Endothelial cell of umbilical vein (primary cell): ENCODE results near the gene COL4A2. TPM values are rescaled to one million over a fixed set of nuclear protein-coding genes. Genes with fewer than 3 reads are reported as not detected.

ENCODE experiments used
- BruUV-seq: library from RNA; stranded (reverse); fragments of 400-500 nt; replicated peaks from 2 replicates; lab custom pipeline; 2021; lab: Mats Ljungman, UMichigan
- CTCF ChIA-PET: fragments of 300-600, 350-600 bp; sonication (Branson Sonifier 250); formaldehyde crosslinking; loops from one replicate; lab custom pipeline; 2021; ENCODE audit warnings: antibody characterized with exemption, inconsistent platforms; lab: Charles Lee
- POLR2A ChIA-PET: fragments of 300-600, 350-600 bp; sonication (Branson Sonifier 250); formaldehyde crosslinking; loops from one replicate; lab custom pipeline; 2021; ENCODE audit warnings: antibody characterized with exemption, inconsistent platforms; lab: Charles Lee
- DNase-seq: peaks from one replicate; pipeline ENCODE4 v3.0.0-alpha.2; 2011; ENCODE audit warnings: low read depth, low spot score
- FAIRE-seq: peaks from 2 replicates; lab custom pipeline; 2011; peaks lifted over from hg19 to GRCh38; lab: Jason Lieb, UNC
- H2AFZ ChIP-seq: 2 replicates; pipeline ENCODE4 v1.6.0; 2012; ENCODE audit warnings: low read depth, low read length, control low read depth, inconsistent platforms
- H3K27ac ChIP-seq: 2 replicates; pipeline ENCODE4 v1.5.1; 2011; ENCODE audit warnings: low read depth, mild to moderate bottlenecking, control low read depth, low read length, moderate library complexity; ENCODE audit not compliant: insufficient read depth
- H3K27me3 ChIP-seq, 2 experiments: 2 replicates each; pipeline versions ENCODE4 v1.6.0 to v1.6.1; 2011; ENCODE audit warnings: low read length in 2 of 2, mixed read lengths in 1 of 2; ENCODE audit not compliant: control insufficient read depth in 2 of 2, insufficient read depth in 2 of 2
- H3K36me3 ChIP-seq, 2 experiments: 2 replicates in 1 of 2; 3 replicates in 1 of 2; pipeline ENCODE4 v1.5.1; 2011; ENCODE audit warnings: low read length in 2 of 2, mild to moderate bottlenecking in 1 of 2, moderate library complexity in 1 of 2; ENCODE audit not compliant: control insufficient read depth in 2 of 2, insufficient read depth in 2 of 2; ENCODE audit errors: extremely low read depth in 1 of 2
- H3K4me1 ChIP-seq: 3 replicates; pipeline ENCODE4 v1.5.1; 2011; ENCODE audit warnings: mild to moderate bottlenecking, low read length; ENCODE audit not compliant: control insufficient read depth, insufficient read depth; ENCODE audit errors: extremely low read depth
- H3K4me2 ChIP-seq: 2 replicates; pipeline ENCODE4 v1.6.1; 2011; ENCODE audit warnings: low read length, control low read depth, mixed read lengths; ENCODE audit not compliant: insufficient read depth
- H3K4me3 ChIP-seq, 3 experiments: fragments of 200-600 bp in 1 of 3; sonication (generic), shearing (Covaris generic) in 1 of 3; replicated peaks in 1 of 3; 2 replicates each; pipeline ENCODE4 v1.5.1; 2011 to 2016; ENCODE audit warnings: control low read depth in 3 of 3, low read length in 3 of 3, mild to moderate bottlenecking in 2 of 3, inconsistent platforms in 1 of 3, low read depth in 1 of 3, moderate library complexity in 1 of 3; ENCODE audit not compliant: insufficient read depth in 1 of 3
- H3K79me2 ChIP-seq: 2 replicates; pipeline ENCODE4 v1.6.0; 2012; ENCODE audit warnings: low read length, inconsistent platforms; ENCODE audit not compliant: control insufficient read depth, insufficient read depth
- H3K9ac ChIP-seq: replicated peaks from 2 replicates; pipeline ENCODE3; 2011; ENCODE audit warnings: low read length, control low read depth; ENCODE audit not compliant: insufficient read depth; ENCODE audit errors: extremely low read depth
- H3K9me1 ChIP-seq: replicated peaks from 3 replicates; pipeline ENCODE4 v1.6.0; 2011; ENCODE audit warnings: mild to moderate bottlenecking, low read length; ENCODE audit not compliant: control insufficient read depth, insufficient read depth; ENCODE audit errors: extremely low read depth
- H3K9me3 ChIP-seq: replicated peaks from 2 replicates; pipeline ENCODE4 v1.5.1; 2012; ENCODE audit warnings: low read length, inconsistent platforms; ENCODE audit not compliant: control insufficient read depth, insufficient read depth
- H4K20me1 ChIP-seq: replicated peaks from 2 replicates; pipeline ENCODE3; 2011; ENCODE audit warnings: mild to moderate bottlenecking, low read length; ENCODE audit not compliant: control insufficient read depth, insufficient read depth; ENCODE audit errors: extremely low read depth
- CTCF ChIP-seq, 2 donors: IDR thresholded peaks; 1 replicate in 1 of 2; 2 replicates in 1 of 2; pipeline ENCODE4 v1.5.1; 2011; ENCODE audit warnings: low read length in 2 of 2, mild to moderate bottlenecking in 2 of 2, moderate library complexity in 2 of 2, control low read depth in 1 of 2, inconsistent platforms in 1 of 2, low read depth in 1 of 2; ENCODE audit not compliant: insufficient read depth in 1 of 2; ENCODE audit errors: extremely low read depth in 1 of 2
- FOS ChIP-seq: IDR thresholded peaks from 2 replicates; pipeline ENCODE4 v1.6.1; 2011; ENCODE audit warnings: mild to moderate bottlenecking, low read length, moderate library complexity, borderline replicate concordance; ENCODE audit not compliant: insufficient read depth
- JUN ChIP-seq: IDR thresholded peaks from 2 replicates; pipeline ENCODE4 v1.6.1; 2011; ENCODE audit warnings: borderline replicate concordance, low read depth; ENCODE audit not compliant: insufficient read length, insufficient read depth
- MYC ChIP-seq: IDR thresholded peaks from one replicate; pipeline ENCODE4 v1.6.1; 2011; ENCODE audit warnings: mild to moderate bottlenecking, low read depth, low read length
- POLR2A ChIP-seq: IDR thresholded peaks from 2 replicates; pipeline ENCODE4 v1.6.1; 2012; ENCODE audit warnings: low read depth, mild to moderate bottlenecking, control low read depth, low read length
- POLR2AphosphoS5 ChIP-seq: IDR thresholded peaks from 2 replicates; pipeline ENCODE4 v1.6.1; 2012; ENCODE audit warnings: low read depth, mild to moderate bottlenecking, control low read depth, low read length, moderate library complexity; ENCODE audit not compliant: insufficient read depth
- dilution Hi-C: fragments of 300-500 bp; cut with MboI; formaldehyde crosslinking; loops from one replicate; pipeline ENCODE4 v1.15.0; 2019; ENCODE audit warnings: low sequenced_read_pairs; ENCODE audit not compliant: extremely low pct_ligation_motif_present
- intact Hi-C: fragments of 100-400 bp; cut with micrococcal nuclease; formaldehyde crosslinking; loops from one replicate; pipeline ENCODE4 v1.10.0; 2022
- polyA plus RNA-seq, 4 experiments: library from polyadenylated mRNA; depleted of rRNA in 3 of 4; stranded (reverse) in 3 of 4; unstranded in 1 of 4; fragments of >200 nt; gene quantifications; 2 replicates each; pipeline versions ENCODE4 v1.2.1 to v1.2.3, GENCODE V29; 2011 to 2012; ENCODE audit warnings: missing spikeins in 1 of 4
- total RNA-seq: library from RNA; stranded (reverse); gene quantifications from 2 replicates; pipeline ENCODE4 v1.2.3, GENCODE V29; 2021

Gene COL4A2
- total and polyA plus RNA-seq, 2 donors (not counting 3 experiments of a cell fraction or from before 2014, with no cell fraction given) = 792 to 940 TPM

GRCh38 chr13:110463871-110464510, 156.9 kb downstream of the COL4A2 start:
- intact Hi-C loops = no loop called here
- CTCF ChIA-PET = interaction anchor here (2.0 kb wide), 1 partner anchor 9 kb away, joined by 11 read pairs; no protein-coding TSS in a partner anchor
- Histone ChIP-seq H4K20me1 (no peaks in the 10 kb centered on the region), H3K4me1 (no peaks in the 10 kb centered on the region), H3K9ac (no peak overlapping the region), H3K9me1 (no peaks in the 10 kb centered on the region), H3K4me2 (no peak overlapping the region), H3K27me3 (no peaks in the 10 kb centered on the region), H2AFZ (no peak overlapping the region), H3K9me3 (no peaks in the 10 kb centered on the region), H3K79me2 (no peaks in the 10 kb centered on the region), H3K36me3 (peaks cover 16 to 29% of the 10 kb centered on the region in 2 experiments), H3K4me3 (no peak overlapping the region), H3K27ac (no peak overlapping the region)
- DNase-seq (no peak), FAIRE-seq (no peak)
- POLR2A ChIA-PET = no interaction called here
- dilution Hi-C loops = no loop called here
- TF ChIP-seq CTCF (IDR thresholded peaks at IDR 0.05; ENCODE audit: extremely low read depth in 1 of 2, insufficient read depth in 1 of 2, low read depth in 1 of 2, low read length in 2 of 2) (no peak), POLR2A (no peak), JUN (no peak), MYC (no peak), POLR2AphosphoS5 (no peak), FOS (no peak)
- no TSS peak for BruUV-seq
